K562 (cell line): ENCODE results near the gene IRAG1.

Experiments used
- BRCA1 ChIP-seq, 2 experiments: fragments of 450-650 bp in 1 of 2; sonication (generic) in 1 of 2; formaldehyde crosslinking in 1 of 2; IDR thresholded peaks; 2 replicates each; pipeline versions ENCODE4 v1.5.0 to v1.6.1; 2017 to 2020; ENCODE audit warnings: mild to moderate bottlenecking in 1 of 2, missing genetic modification reagents in 1 of 2
- CTCF ChIP-seq, 3 experiments: IDR thresholded peaks in 2 of 3; conservative IDR thresholded peaks in 1 of 3; 2 replicates each; pipeline ENCODE4 v1.5.1; 2011 to 2012; ENCODE audit warnings: low read length in 3 of 3, mild to moderate bottlenecking in 3 of 3, control low read depth in 2 of 3, improper control_type of control experiment in 1 of 3, inconsistent platforms in 1 of 3, low read depth in 1 of 3, mixed read lengths in 1 of 3, moderate library complexity in 1 of 3; ENCODE audit not compliant: insufficient read depth in 2 of 3
- EP300 ChIP-seq: IDR thresholded peaks from 2 replicates; pipeline ENCODE4 v1.6.1; 2012; ENCODE audit warnings: low read length, improper control_type of control experiment
- EZH2 ChIP-seq: IDR thresholded peaks from 2 replicates; pipeline ENCODE4 v1.6.1; 2012; ENCODE audit warnings: low read depth, mild to moderate bottlenecking, inconsistent platforms, low read length, borderline replicate concordance
- FOS ChIP-seq: IDR thresholded peaks from 3 replicates; pipeline ENCODE4 v1.6.1; 2011; ENCODE audit not compliant: insufficient read length; ENCODE audit errors: extremely low read depth
- GATA2 ChIP-seq: sonication (generic); formaldehyde crosslinking; IDR thresholded peaks from 2 replicates; pipeline ENCODE4 v1.4.0; 2020; ENCODE audit warnings: mild to moderate bottlenecking, missing genetic modification reagents
- HDGF ChIP-seq: fragments of 450-650 bp; IDR thresholded peaks from 2 replicates; pipeline ENCODE4 v1.6.1; 2016
- JUND ChIP-seq, 2 experiments: IDR thresholded peaks; 2 replicates in 1 of 2; 3 replicates in 1 of 2; pipeline ENCODE4 v1.6.1; 2011; ENCODE audit warnings: borderline replicate concordance in 2 of 2, low read depth in 2 of 2, low read length in 2 of 2, improper control_type of control experiment in 1 of 2, missing biosample characterization in 1 of 2, missing genetic modification characterization in 1 of 2, missing genetic modification reagents in 1 of 2
- SMAD2 ChIP-seq: fragments of 150-350 bp; IDR thresholded peaks from 2 replicates; pipeline ENCODE4 v1.6.1; 2014; ENCODE audit warnings: low read depth, mild to moderate bottlenecking, low read length
- TCF7L2 ChIP-seq: fragments of 150-350 bp; IDR thresholded peaks from 2 replicates; pipeline ENCODE4 v1.6.1; 2016; ENCODE audit warnings: low read depth, mild to moderate bottlenecking, low read length, moderate library complexity
- ZNF785 ChIP-seq: fragments of 250-450 bp; sonication (Bioruptor Pico); IDR thresholded peaks from 2 replicates; pipeline ENCODE4 v1.4.0; 2020; ENCODE audit warnings: mild to moderate bottlenecking
- TF ChIP-seq, protein P1 (sequence below): fragments of 150-350 bp; conservative IDR thresholded peaks from 2 replicates; pipeline ENCODE4 v1.6.1; 2014; ENCODE audit warnings: low read length
- TF ChIP-seq, protein P2 (sequence below): fragments of 250-450 bp; sonication (Bioruptor Pico); IDR thresholded peaks from 2 replicates; pipeline ENCODE4 v1.9.0; 2021; ENCODE audit warnings: mild to moderate bottlenecking
- TF ChIP-seq, protein P3 (sequence below): fragments of 250-450 bp; sonication (Bioruptor Pico); IDR thresholded peaks from 2 replicates; pipeline ENCODE4 v1.8.0; 2021; ENCODE audit warnings: moderate library complexity, mild to moderate bottlenecking, inconsistent platforms

DNA sequence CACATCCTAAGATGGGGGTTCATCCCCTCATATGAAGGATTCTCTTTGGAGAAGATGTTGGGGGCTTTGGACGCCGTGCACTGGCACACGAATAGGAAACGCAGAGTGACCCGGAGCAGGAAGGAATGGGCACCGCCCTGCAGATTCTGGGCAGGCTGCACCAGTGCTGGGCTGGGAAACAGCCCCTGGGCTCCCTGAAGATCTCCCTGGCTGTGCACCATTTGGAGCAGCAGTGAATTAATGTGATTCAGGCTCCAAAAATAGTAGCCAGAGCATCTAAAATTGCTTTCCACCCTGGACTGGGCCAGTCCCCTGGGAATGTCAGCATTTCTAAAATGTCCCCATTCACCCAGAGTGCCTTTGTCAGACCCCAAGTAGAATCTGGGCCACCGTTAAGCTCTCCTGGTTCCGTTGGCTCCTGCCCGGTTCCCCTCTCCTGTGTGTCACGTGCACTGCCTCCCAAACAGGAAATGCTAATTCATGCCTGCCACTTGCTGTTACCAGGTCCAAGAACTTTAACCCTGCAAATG lies 18.6 kb downstream of the IRAG1 start:
- TF ChIP-seq EZH2 (no peak), ZNF785 (no peak), JUND (IDR thresholded peaks at IDR 0.05; ENCODE audit: borderline replicate concordance, low read depth, low read length) (no peak), JUND (tag; IDR thresholded peaks at IDR 0.05; ENCODE audit: borderline replicate concordance, low read depth, low read length) (no peak), FOS (no peak), CTCF (IDR thresholded peaks at IDR 0.05 in 2 of 3, conservative IDR thresholded peaks at IDR 0.05 in 1 of 3; ENCODE audit: insufficient read depth in 2 of 3, low read depth in 1 of 3, low read length in 3 of 3) (no peak), TCF7L2 (no peak), EP300 (no peak), BRCA1 (IDR thresholded peaks at IDR 0.05) (no peak), BRCA1 (CRISPR knock-in tag; IDR thresholded peaks at IDR 0.05) (no peak), GATA2 (CRISPR knock-in tag) (no peak), HDGF (no peak), SMAD2 (no peak)
- TF ChIP-seq, protein P1, sequence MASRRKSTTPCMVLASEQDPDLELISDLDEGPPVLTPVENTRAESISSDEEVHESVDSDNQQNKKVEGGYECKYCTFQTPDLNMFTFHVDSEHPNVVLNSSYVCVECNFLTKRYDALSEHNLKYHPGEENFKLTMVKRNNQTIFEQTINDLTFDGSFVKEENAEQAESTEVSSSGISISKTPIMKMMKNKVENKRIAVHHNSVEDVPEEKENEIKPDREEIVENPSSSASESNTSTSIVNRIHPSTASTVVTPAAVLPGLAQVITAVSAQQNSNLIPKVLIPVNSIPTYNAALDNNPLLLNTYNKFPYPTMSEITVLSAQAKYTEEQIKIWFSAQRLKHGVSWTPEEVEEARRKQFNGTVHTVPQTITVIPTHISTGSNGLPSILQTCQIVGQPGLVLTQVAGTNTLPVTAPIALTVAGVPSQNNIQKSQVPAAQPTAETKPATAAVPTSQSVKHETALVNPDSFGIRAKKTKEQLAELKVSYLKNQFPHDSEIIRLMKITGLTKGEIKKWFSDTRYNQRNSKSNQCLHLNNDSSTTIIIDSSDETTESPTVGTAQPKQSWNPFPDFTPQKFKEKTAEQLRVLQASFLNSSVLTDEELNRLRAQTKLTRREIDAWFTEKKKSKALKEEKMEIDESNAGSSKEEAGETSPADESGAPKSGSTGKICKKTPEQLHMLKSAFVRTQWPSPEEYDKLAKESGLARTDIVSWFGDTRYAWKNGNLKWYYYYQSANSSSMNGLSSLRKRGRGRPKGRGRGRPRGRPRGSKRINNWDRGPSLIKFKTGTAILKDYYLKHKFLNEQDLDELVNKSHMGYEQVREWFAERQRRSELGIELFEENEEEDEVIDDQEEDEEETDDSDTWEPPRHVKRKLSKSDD: no peak
- TF ChIP-seq, protein P2, sequence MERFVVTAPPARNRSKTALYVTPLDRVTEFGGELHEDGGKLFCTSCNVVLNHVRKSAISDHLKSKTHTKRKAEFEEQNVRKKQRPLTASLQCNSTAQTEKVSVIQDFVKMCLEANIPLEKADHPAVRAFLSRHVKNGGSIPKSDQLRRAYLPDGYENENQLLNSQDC (CRISPR knock-in tag): no peak
- TF ChIP-seq, protein P3, sequence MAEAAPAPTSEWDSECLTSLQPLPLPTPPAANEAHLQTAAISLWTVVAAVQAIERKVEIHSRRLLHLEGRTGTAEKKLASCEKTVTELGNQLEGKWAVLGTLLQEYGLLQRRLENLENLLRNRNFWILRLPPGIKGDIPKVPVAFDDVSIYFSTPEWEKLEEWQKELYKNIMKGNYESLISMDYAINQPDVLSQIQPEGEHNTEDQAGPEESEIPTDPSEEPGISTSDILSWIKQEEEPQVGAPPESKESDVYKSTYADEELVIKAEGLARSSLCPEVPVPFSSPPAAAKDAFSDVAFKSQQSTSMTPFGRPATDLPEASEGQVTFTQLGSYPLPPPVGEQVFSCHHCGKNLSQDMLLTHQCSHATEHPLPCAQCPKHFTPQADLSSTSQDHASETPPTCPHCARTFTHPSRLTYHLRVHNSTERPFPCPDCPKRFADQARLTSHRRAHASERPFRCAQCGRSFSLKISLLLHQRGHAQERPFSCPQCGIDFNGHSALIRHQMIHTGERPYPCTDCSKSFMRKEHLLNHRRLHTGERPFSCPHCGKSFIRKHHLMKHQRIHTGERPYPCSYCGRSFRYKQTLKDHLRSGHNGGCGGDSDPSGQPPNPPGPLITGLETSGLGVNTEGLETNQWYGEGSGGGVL: no peak
